SK-N-SH treated with all-trans-retinoic acid at 6 μM for 48 hours (cell line): ENCODE data around the gene MYO9B.

Experiments used
- ATAC-seq: fragments of 200-7000 bp; cut with Tn5 transposase; 3 replicates; pipeline ENCODE4 v1.9.1; 2020; ENCODE audit warnings: mild to moderate bottlenecking, moderate library complexity
- ARNTL ChIP-seq: fragments of 450-650 bp; formaldehyde crosslinking; IDR thresholded peaks from 2 replicates; pipeline ENCODE4 v1.5.0; 2020; ENCODE audit warnings: low read depth, mild to moderate bottlenecking, moderate library complexity, borderline replicate concordance
- BACH2 ChIP-seq: fragments of 250-450 bp; sonication (Bioruptor Pico); IDR thresholded peaks from 2 replicates; pipeline ENCODE4 v1.9.0; 2021; ENCODE audit warnings: mild to moderate bottlenecking, borderline replicate concordance
- CREB5 ChIP-seq: fragments of 250-450 bp; sonication (Bioruptor Pico); IDR thresholded peaks from 2 replicates; pipeline ENCODE4 v1.5.1; 2020; ENCODE audit warnings: low read depth, mild to moderate bottlenecking, moderate library complexity
- CSDC2 ChIP-seq: fragments of 250-450 bp; sonication (Bioruptor Pico); IDR thresholded peaks from 2 replicates; pipeline ENCODE4 v1.5.0; 2020; ENCODE audit warnings: mild to moderate bottlenecking, moderate library complexity
- CSRNP3 ChIP-seq: fragments of 250-450 bp; sonication (Bioruptor Pico); IDR thresholded peaks from 2 replicates; pipeline ENCODE4 v1.5.1; 2021; ENCODE audit warnings: mild to moderate bottlenecking, moderate library complexity
- ESRRG ChIP-seq: fragments of 250-450 bp; sonication (Bioruptor Pico); IDR thresholded peaks from 2 replicates; pipeline ENCODE4 v1.6.1; 2021; ENCODE audit warnings: mild to moderate bottlenecking
- GLIS3 ChIP-seq: fragments of 250-450 bp; sonication (Bioruptor Pico); IDR thresholded peaks from 2 replicates; pipeline ENCODE4 v1.5.0; 2020; ENCODE audit warnings: mild to moderate bottlenecking, moderate library complexity
- ISL1 ChIP-seq: fragments of 250-450 bp; sonication (Bioruptor Pico); IDR thresholded peaks from 2 replicates; pipeline ENCODE4 v2.1.2; 2022; ENCODE audit warnings: mild to moderate bottlenecking, moderate library complexity
- OSR1 ChIP-seq: fragments of 250-450 bp; sonication (Bioruptor Pico); IDR thresholded peaks from 2 replicates; pipeline ENCODE4 v1.8.0; 2022; ENCODE audit warnings: moderate library complexity, mild to moderate bottlenecking, inconsistent platforms
- PATZ1 ChIP-seq: fragments of 250-450 bp; sonication (Bioruptor Pico); IDR thresholded peaks from 2 replicates; pipeline ENCODE4 v1.8.0; 2020; ENCODE audit warnings: mild to moderate bottlenecking, moderate library complexity, borderline replicate concordance
- PPARA ChIP-seq: fragments of 250-450 bp; sonication (Bioruptor Pico); IDR thresholded peaks from 2 replicates; pipeline ENCODE4 v1.5.0; 2020; ENCODE audit warnings: mild to moderate bottlenecking, borderline replicate concordance
- RARB ChIP-seq: fragments of 250-450 bp; sonication (Bioruptor Pico); IDR thresholded peaks from 2 replicates; pipeline ENCODE4 v1.8.0; 2021; ENCODE audit warnings: mild to moderate bottlenecking, moderate library complexity
- SNAI2 ChIP-seq: fragments of 250-450 bp; sonication (Bioruptor Pico); IDR thresholded peaks from 2 replicates; pipeline ENCODE4 v1.5.0; 2020; ENCODE audit warnings: mild to moderate bottlenecking, moderate library complexity
- TOX ChIP-seq: fragments of 250-450 bp; sonication (Bioruptor Pico); IDR thresholded peaks from 2 replicates; pipeline ENCODE4 v1.8.0; 2021; ENCODE audit warnings: mild to moderate bottlenecking, moderate library complexity, borderline replicate concordance
- TSHZ2 ChIP-seq: fragments of 250-450 bp; sonication (Bioruptor Pico); IDR thresholded peaks from 2 replicates; pipeline ENCODE4 v1.5.0; 2020; ENCODE audit warnings: mild to moderate bottlenecking, moderate library complexity
- ZC3H10 ChIP-seq: fragments of 250-450 bp; sonication (Bioruptor Pico); IDR thresholded peaks from 2 replicates; pipeline ENCODE4 v1.5.1; 2021; ENCODE audit warnings: mild to moderate bottlenecking, moderate library complexity
- ZFP3 ChIP-seq: fragments of 250-450 bp; sonication (Bioruptor Pico); IDR thresholded peaks from 2 replicates; pipeline ENCODE4 v1.5.0; 2020; ENCODE audit warnings: mild to moderate bottlenecking, moderate library complexity
- ZFP30 ChIP-seq: fragments of 450-650 bp; formaldehyde crosslinking; IDR thresholded peaks from 2 replicates; pipeline ENCODE4 v1.5.0; 2022; ENCODE audit warnings: mild to moderate bottlenecking, moderate library complexity
- ZNF565 ChIP-seq: fragments of 450-650 bp; formaldehyde crosslinking; conservative IDR thresholded peaks from 2 replicates; pipeline ENCODE4 v1.5.0; 2020; ENCODE audit warnings: low read depth, mild to moderate bottlenecking, moderate library complexity
- ZNF70 ChIP-seq: fragments of 450-650 bp; formaldehyde crosslinking; IDR thresholded peaks from 2 replicates; pipeline ENCODE4 v1.5.0; 2020; ENCODE audit warnings: mild to moderate bottlenecking, moderate library complexity
- ZNF8 ChIP-seq: fragments of 450-650 bp; formaldehyde crosslinking; IDR thresholded peaks from 2 replicates; pipeline ENCODE4 v1.5.0; 2020; ENCODE audit warnings: mild to moderate bottlenecking, moderate library complexity

Gene MYO9B

GRCh38 chr19:17240062-17240752 is 164.6 kb downstream of the MYO9B start:
- TF ChIP-seq ESRRG (CRISPR knock-in tag) (no peak), CSDC2 (CRISPR knock-in tag) (no peak), TOX (CRISPR knock-in tag) (no peak), CSRNP3 (CRISPR knock-in tag) (no peak), OSR1 (no peak), ARNTL (CRISPR knock-in tag) (no peak), ISL1 (CRISPR knock-in tag) (no peak), GLIS3 (no peak), BACH2 (no peak), SNAI2 (CRISPR knock-in tag) (no peak), CREB5 (CRISPR knock-in tag) (no peak), ZC3H10 (CRISPR knock-in tag) (no peak), PPARA (CRISPR knock-in tag) (no peak), ZNF70 (CRISPR knock-in tag) (no peak), ZFP3 (CRISPR knock-in tag) (no peak), ZFP30 (CRISPR knock-in tag) (no peak), ZNF8 (no peak), TSHZ2 (CRISPR knock-in tag) (no peak), ZNF565 (no peak), RARB (CRISPR knock-in tag) (no peak)
- ATAC-seq: no peak

- no peak for ATAC-seq
- TF ChIP-seq ZFP30 (CRISPR knock-in tag): no peak
- TF ChIP-seq ZFP3 (CRISPR knock-in tag): peak; percentile 99
Measured at GRCh38 chr19:17240826-17241399, 165.3 kb downstream of the MYO9B start.

- ATAC-seq: no peak
- no peak for TF ChIP-seq ZC3H10 (CRISPR knock-in tag)
- TF ChIP-seq PATZ1 (CRISPR knock-in tag): no peak
Measured at GRCh38 chr19:17242431-17243208, 167.0 kb downstream of the MYO9B start.
